Thyroid gland (tissue), 4 donors: ENCODE results near the gene BBLN. TPM values are rescaled to one million over a fixed set of nuclear protein-coding genes. Genes with fewer than 3 reads are reported as not detected.
A peak's percentile ranks its signal among the peaks of the same experiment; 100 is the strongest.
"Not testable (repeated sequence)": the region's sequence is repeated elsewhere in the genome, so short reads cannot be mapped to it uniquely, and the experiment has no call there.

Experiments used
- DNase-seq, 2 donors: peaks; one replicate each; pipeline ENCODE4 v3.0.0-alpha.2; 2019
- H3K27ac ChIP-seq, 3 donors: fragments of 200-600 bp; sonication (generic); 1 replicate in 2 of 3; 2 replicates in 1 of 3; pipeline ENCODE4 v1.5.1; 2016 to 2019; ENCODE audit warnings: mild to moderate bottlenecking in 1 of 3, moderate library complexity in 1 of 3
- H3K27me3 ChIP-seq: fragments of 200-600 bp; sonication (generic); one replicate; pipeline ENCODE4 v1.5.1; 2019
- H3K36me3 ChIP-seq, 2 donors: fragments of 200-600 bp; sonication (generic); one replicate each; pipeline ENCODE4 v1.5.1; 2016 to 2019
- H3K4me1 ChIP-seq, 2 donors: fragments of 200-600 bp; sonication (generic); one replicate each; pipeline ENCODE4 v1.5.1; 2017 to 2019
- H3K4me3 ChIP-seq, 3 donors: fragments of 200-600 bp; sonication (generic); replicated peaks in 1 of 3; 1 replicate in 2 of 3; 2 replicates in 1 of 3; pipeline ENCODE4 v1.5.1; 2016; ENCODE audit warnings: mild to moderate bottlenecking in 1 of 3
- H3K9me3 ChIP-seq: fragments of 200-600 bp; sonication (generic); one replicate; pipeline ENCODE4 v1.5.1; 2017
- POLR2A ChIP-seq, 2 donors: fragments of 450-650 bp; IDR thresholded peaks; one replicate each; pipeline ENCODE4 v1.6.1; 2017; ENCODE audit warnings: antibody characterized with exemption in 2 of 2, mild to moderate bottlenecking in 2 of 2, moderate library complexity in 1 of 2
- WGBS, 2 donors: methylation state at CpG; one replicate each; pipeline ENCODE4 v1.1.5; 2017; 5-methylcytosine and 5-hydroxymethylcytosine counted together
- intact Hi-C: fragments of 100-400 bp; cut with DNase I; formaldehyde crosslinking; loops from one replicate; pipeline ENCODE4 v1.15.1; 2023
- total RNA-seq, 4 donors: library from RNA; depleted of rRNA; stranded (reverse); fragments of >200 nt; gene quantifications; one replicate each; pipeline ENCODE4 v1.2.3, GENCODE V29; 2016
- TF ChIP-seq, protein P1 (sequence below), 6 experiments: fragments of 200-600 bp in 3 of 6; fragments of 450-650 bp in 3 of 6; sonication (generic) in 3 of 6; IDR thresholded peaks; one replicate each; pipeline ENCODE4 v1.5.1; 2016 to 2019; ENCODE audit warnings: antibody characterized with exemption in 6 of 6, mild to moderate bottlenecking in 2 of 6, inconsistent platforms in 1 of 6, moderate library complexity in 1 of 6

Gene BBLN
- total RNA-seq, 4 donors from 2014 or later: 98.1 to 204 (median 172) TPM

DNA sequence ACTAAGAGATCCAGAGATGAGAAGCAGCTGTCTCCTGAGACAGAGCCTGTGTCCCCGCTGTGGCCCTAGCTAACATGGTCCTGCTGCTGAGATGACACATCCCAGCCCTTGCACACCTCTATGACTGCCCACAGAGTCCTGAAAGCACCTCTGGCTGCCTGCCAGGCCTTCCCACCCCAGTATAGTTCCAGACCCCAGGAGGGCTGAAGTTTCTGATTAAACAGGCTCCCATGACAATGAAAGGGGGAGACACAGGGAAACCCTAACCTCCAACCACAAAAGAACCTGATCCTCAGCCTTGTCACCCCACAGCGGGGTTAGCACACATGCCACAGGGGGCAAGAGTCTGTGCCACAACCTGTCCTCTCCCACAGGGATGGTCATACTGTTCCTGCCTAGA, 15.7 kb downstream of the BBLN start:
- Histone ChIP-seq H3K4me1 (no peaks in the 10 kb centered on the region), H3K27me3 (no peaks in the 10 kb centered on the region), H3K27ac (no peak overlapping the region), H3K36me3 (peaks cover 35 to 53% of the 10 kb centered on the region in 2 donors), H3K9me3 (no peaks in the 10 kb centered on the region), H3K4me3 (no peak overlapping the region)
- intact Hi-C loops: no loop called here
- 93 to 100% methylated on average over 2 of the region's 2 CpGs for WGBS, 2 donors
- TF ChIP-seq, protein P1, sequence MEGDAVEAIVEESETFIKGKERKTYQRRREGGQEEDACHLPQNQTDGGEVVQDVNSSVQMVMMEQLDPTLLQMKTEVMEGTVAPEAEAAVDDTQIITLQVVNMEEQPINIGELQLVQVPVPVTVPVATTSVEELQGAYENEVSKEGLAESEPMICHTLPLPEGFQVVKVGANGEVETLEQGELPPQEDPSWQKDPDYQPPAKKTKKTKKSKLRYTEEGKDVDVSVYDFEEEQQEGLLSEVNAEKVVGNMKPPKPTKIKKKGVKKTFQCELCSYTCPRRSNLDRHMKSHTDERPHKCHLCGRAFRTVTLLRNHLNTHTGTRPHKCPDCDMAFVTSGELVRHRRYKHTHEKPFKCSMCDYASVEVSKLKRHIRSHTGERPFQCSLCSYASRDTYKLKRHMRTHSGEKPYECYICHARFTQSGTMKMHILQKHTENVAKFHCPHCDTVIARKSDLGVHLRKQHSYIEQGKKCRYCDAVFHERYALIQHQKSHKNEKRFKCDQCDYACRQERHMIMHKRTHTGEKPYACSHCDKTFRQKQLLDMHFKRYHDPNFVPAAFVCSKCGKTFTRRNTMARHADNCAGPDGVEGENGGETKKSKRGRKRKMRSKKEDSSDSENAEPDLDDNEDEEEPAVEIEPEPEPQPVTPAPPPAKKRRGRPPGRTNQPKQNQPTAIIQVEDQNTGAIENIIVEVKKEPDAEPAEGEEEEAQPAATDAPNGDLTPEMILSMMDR (IDR thresholded peaks at IDR 0.05): no peak
- no peak for TF ChIP-seq POLR2A (IDR thresholded peaks at IDR 0.05)
- no peak for DNase-seq

DNA sequence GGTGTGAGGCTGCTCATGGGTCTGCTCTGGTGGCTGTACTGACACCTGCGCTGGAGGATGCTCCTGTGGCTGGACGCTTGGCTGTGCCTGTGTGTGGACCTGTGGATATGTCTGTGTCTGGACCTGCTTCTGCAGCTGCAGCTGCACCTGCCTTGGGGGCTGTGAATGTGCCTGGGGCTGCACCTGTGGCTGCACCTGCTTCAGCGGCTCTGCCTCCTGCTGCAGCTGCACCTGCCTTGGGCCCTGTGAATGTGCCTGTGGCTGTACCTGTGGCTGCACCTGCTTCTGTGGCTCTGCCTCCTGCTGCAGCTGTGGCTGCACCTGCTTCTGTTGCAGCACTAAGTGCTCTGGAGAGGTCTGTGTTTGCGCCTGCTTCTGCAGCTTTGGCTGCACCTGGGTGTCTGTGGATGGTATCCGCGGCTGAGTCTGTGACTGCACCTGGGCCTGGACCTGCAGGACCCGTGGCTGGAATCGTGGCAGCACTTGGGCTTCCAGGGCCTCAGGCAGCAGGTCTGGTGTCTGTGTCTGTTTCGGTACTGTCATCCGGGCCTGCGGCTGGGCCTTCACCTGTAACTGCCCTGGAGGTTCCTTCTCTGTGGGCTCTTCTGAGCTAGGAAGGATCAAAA, 18.9 kb downstream of the BBLN start:
- Histone ChIP-seq H3K4me3 (no peak overlapping the region), H3K27me3 (no peaks in the 10 kb centered on the region), H3K36me3 (peaks cover 35 to 62% of the 10 kb centered on the region in 2 donors), H3K27ac (no peak overlapping the region), H3K4me1 (no peaks in the 10 kb centered on the region), H3K9me3 (no peaks in the 10 kb centered on the region)
- TF ChIP-seq, protein P1 (IDR thresholded peaks at IDR 0.05): no peak
- no peak for TF ChIP-seq POLR2A (IDR thresholded peaks at IDR 0.05)
- intact Hi-C loops: no loop called here
- no peak for DNase-seq
- WGBS, 2 donors: 100% methylated on average over 6 of the region's 11 CpGs; no CpG with 5 or more reads in 1 of the 2 donors

DNA sequence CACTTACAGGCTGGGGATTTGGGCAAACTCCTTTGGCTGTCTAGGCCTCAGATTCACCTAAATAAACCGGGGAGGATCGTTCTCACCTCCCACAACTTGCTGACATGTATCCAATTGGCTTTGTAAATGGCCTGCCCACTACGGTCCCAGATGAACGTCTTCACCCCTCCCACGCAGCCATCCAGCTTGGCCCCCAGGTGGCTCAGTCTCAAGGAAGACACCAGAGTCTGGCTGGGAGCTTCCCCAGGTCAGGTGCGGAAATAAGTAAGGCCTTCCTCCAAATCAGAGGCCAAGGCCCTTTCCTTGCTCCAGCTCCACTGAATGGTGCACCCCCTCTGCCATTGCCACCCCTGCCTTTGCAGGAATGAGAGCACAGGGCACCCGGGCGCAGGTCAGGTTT, 19.9 kb downstream of the BBLN start:
- TF ChIP-seq, protein P1 (IDR thresholded peaks at IDR 0.05): no peak
- TF ChIP-seq POLR2A (IDR thresholded peaks at IDR 0.05): no peak
- no peak overlapping the region for H3K27ac ChIP-seq
- 94 to 97% methylated on average over 7 to 8 of the region's 8 CpGs for WGBS, 2 donors
- intact Hi-C loops: no loop called here
- no peaks in the 10 kb centered on the region for H3K27me3 ChIP-seq
- H3K36me3 ChIP-seq: peaks cover 41 to 67% of the 10 kb centered on the region in 2 donors
- H3K4me1 ChIP-seq: no peaks in the 10 kb centered on the region
- H3K4me3 ChIP-seq: no peak overlapping the region
- H3K9me3 ChIP-seq: no peaks in the 10 kb centered on the region
- DNase-seq: no peak

DNA sequence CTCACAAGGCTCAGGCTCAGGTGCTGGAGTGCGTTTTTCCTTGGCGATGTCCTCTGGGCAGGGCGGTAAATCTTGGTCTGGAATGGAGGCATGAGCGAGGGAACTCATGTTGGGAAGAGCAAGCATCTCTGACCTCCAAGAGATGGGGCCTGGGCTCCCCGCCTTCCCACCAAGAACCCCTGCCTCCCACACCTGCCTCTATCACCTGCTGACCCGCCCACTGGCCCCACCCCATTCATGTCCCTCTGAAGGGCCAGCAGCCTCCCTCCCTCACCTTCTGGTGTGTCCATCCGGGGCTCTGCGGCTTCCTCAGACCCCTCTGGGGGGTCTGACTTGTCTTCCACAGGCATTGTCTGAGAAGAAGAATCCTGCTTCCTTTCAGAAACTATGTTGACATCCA, 20.4 kb downstream of the BBLN start:
- no peaks in the 10 kb centered on the region for H3K27me3 ChIP-seq
- 92 to 96% methylated on average over 5 to 8 of the region's 8 CpGs for whole genome bisulfite sequencing, 2 donors
- H3K9me3 ChIP-seq: no peaks in the 10 kb centered on the region
- no peak for DNase-seq
- H3K4me1 ChIP-seq: no peaks in the 10 kb centered on the region
- intact Hi-C loops: no loop called here
- no peak overlapping the region for H3K27ac ChIP-seq
- H3K4me3 ChIP-seq: no peak overlapping the region
- TF ChIP-seq POLR2A (IDR thresholded peaks at IDR 0.05): no peak
- TF ChIP-seq, protein P1 (IDR thresholded peaks at IDR 0.05): no peak
- H3K36me3 ChIP-seq: peaks cover 46 to 66% of the 10 kb centered on the region in 2 donors

DNA sequence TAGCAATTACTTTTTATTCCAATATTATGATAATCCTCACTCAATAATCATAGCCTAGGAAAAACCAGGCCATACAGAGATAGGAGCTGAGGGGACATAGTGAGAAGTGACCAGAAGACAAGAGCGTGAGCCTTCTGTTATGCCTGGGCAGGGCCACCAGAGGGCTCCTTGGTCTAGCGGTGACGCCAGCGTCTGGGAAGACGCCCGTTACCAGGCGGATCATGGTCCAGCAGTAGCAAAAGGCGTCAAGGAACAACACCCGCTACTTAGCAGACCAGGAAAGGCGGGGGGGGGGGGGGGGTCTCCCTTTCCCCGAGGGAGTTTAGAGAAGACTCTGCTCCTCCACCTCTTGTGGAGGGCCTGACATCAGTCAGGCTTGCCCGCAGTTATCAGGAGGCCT, 21.4 kb downstream of the BBLN start:
- DNase-seq: peak; percentile 57
- TF ChIP-seq, protein P1 (IDR thresholded peaks at IDR 0.05): peak in 4 of 6 experiments; percentile 28 to 49 (median 42)
- H3K27me3 ChIP-seq, H3K9me3 ChIP-seq, H3K4me1 ChIP-seq, H3K27ac ChIP-seq, intact Hi-C loops, H3K4me3 ChIP-seq: not testable (repeated sequence)
- WGBS, 2 donors: 28 to 29% methylated on average over 9 to 10 of the region's 12 CpGs
- H3K36me3 ChIP-seq: peaks cover 39 to 58% of the 10 kb centered on the region in 2 donors
